GM12878 (cell line): ENCODE measurements around the gene RAPSN. TPM values are rescaled to one million over a fixed set of nuclear protein-coding genes. Genes with fewer than 3 reads are reported as not detected.

Experiments
- ATAC-seq: fragments of 200-7000 bp; cut with Tn5 transposase; 3 replicates; pipeline ENCODE4 v1.9.1; 2020; ENCODE audit warnings: mild to moderate bottlenecking, moderate library complexity
- BruUV-seq: library from RNA; stranded (reverse); fragments of 400-500 nt; replicated peaks from 2 replicates; lab custom pipeline; 2021; lab: Mats Ljungman, UMichigan
- CTCF ChIA-PET: fragments of 300-600 bp; sonication (Branson Sonifier 250); formaldehyde crosslinking; extraction: SDS; loops from one replicate; lab custom pipeline; 2021; ENCODE audit warnings: inconsistent platforms; lab: Yijun Ruan, JAX
- POLR2A ChIA-PET: fragments of 350-600 bp; formaldehyde crosslinking; extraction: SDS; loops from one replicate; lab custom pipeline; 2021; ENCODE audit warnings: inconsistent platforms; lab: Charles Lee
- RAD21 ChIA-PET: fragments of 300-600 bp; sonication (Branson Sonifier 250); formaldehyde crosslinking; loops from one replicate; lab custom pipeline; 2023; ENCODE audit warnings: antibody characterized with exemption; ENCODE audit not compliant: unreplicated experiment; lab: Charles Lee
- SMC1A ChIA-PET: fragments of 300-600 bp; sonication (Branson Sonifier 250); formaldehyde crosslinking; loops from one replicate; lab custom pipeline; 2023; ENCODE audit not compliant: unreplicated experiment, uncharacterized antibody; lab: Charles Lee
- DNase-seq: peaks from one replicate; pipeline ENCODE4 v3.0.0-alpha.2; 2011; ENCODE audit warnings: low read depth, low spot score
- FAIRE-seq: peaks from 3 replicates; lab custom pipeline; 2011; peaks lifted over from hg19 to GRCh38; lab: Jason Lieb, UNC
- H2AFZ ChIP-seq: 2 replicates; pipeline ENCODE4 v1.6.0; 2011; ENCODE audit warnings: low read depth, low read length, control low read depth; ENCODE audit not compliant: control insufficient read depth
- H3K27ac ChIP-seq: 2 replicates; pipeline ENCODE4 v1.5.1; 2011; ENCODE audit warnings: control low read depth; ENCODE audit not compliant: control insufficient read depth, insufficient read depth
- H3K27me3 ChIP-seq, 2 experiments: replicated peaks in 1 of 2; 2 replicates each; pipeline versions ENCODE4 v1.6.0 to v1.6.1; 2011; ENCODE audit warnings: low read length in 1 of 2; ENCODE audit not compliant: control insufficient read depth in 2 of 2, insufficient read depth in 2 of 2
- H3K36me3 ChIP-seq, 2 experiments: 2 replicates each; pipeline ENCODE4 v1.5.1; 2011; ENCODE audit warnings: low read length in 1 of 2; ENCODE audit not compliant: control insufficient read depth in 2 of 2, insufficient read depth in 2 of 2
- H3K4me1 ChIP-seq: 2 replicates; pipeline ENCODE4 v1.6.1; 2011; ENCODE audit warnings: mild to moderate bottlenecking, low read length, moderate library complexity, mixed read lengths; ENCODE audit not compliant: control insufficient read depth, insufficient read depth
- H3K4me2 ChIP-seq: 2 replicates; pipeline ENCODE4 v1.6.0; 2011; ENCODE audit warnings: control low read depth; ENCODE audit not compliant: control insufficient read depth, insufficient read depth
- H3K4me3 ChIP-seq: fragments of 200-600 bp; sonication (generic); 2 replicates; pipeline ENCODE4 v1.5.1; 2016
- H3K79me2 ChIP-seq: 2 replicates; pipeline ENCODE4 v1.6.0; 2011; ENCODE audit warnings: low read length; ENCODE audit not compliant: control insufficient read depth, insufficient read depth
- H3K9ac ChIP-seq: 2 replicates; pipeline ENCODE4 v1.8.0; 2011; ENCODE audit warnings: low read length, control low read depth, mixed read lengths; ENCODE audit not compliant: control insufficient read depth, insufficient read depth
- H3K9me3 ChIP-seq: replicated peaks from 3 replicates; pipeline ENCODE4 v1.5.1; 2011; ENCODE audit warnings: mild to moderate bottlenecking, low read length; ENCODE audit not compliant: control insufficient read depth, insufficient read depth
- H4K20me1 ChIP-seq: 2 replicates; pipeline ENCODE4 v1.6.0; 2011; ENCODE audit not compliant: control insufficient read depth, insufficient read depth
- BACH1 ChIP-seq: fragments of 450-650 bp; IDR thresholded peaks from 2 replicates; pipeline ENCODE4 v1.6.1; 2017; ENCODE audit warnings: mild to moderate bottlenecking, borderline replicate concordance
- BHLHE40 ChIP-seq, 2 experiments: fragments of 450-650 bp in 1 of 2; IDR thresholded peaks; 2 replicates each; pipeline ENCODE4 v1.6.1; 2011 to 2017; ENCODE audit warnings: low read depth in 2 of 2, borderline replicate concordance in 1 of 2, improper control_type of control experiment in 1 of 2, low read length in 1 of 2, mild to moderate bottlenecking in 1 of 2
- CEBPB ChIP-seq, 2 experiments: fragments of 150-350 bp in 1 of 2; IDR thresholded peaks; 2 replicates each; pipeline ENCODE4 v1.6.1; 2012 to 2014; ENCODE audit warnings: low read depth in 2 of 2, low read length in 2 of 2, borderline replicate concordance in 1 of 2, inconsistent platforms in 1 of 2
- FOXK2 ChIP-seq: fragments of 450-650 bp; IDR thresholded peaks from 2 replicates; pipeline ENCODE4 v1.6.1; 2017; ENCODE audit warnings: mild to moderate bottlenecking, moderate library complexity
- HDAC2 ChIP-seq: fragments of 200-600 bp; sonication (generic); IDR thresholded peaks from 2 replicates; pipeline ENCODE4 v1.6.1; 2017
- IKZF2 ChIP-seq, 2 experiments: fragments of 450-650 bp; IDR thresholded peaks; 2 replicates each; pipeline ENCODE4 v1.6.1; 2017; ENCODE audit warnings: mild to moderate bottlenecking in 2 of 2, moderate library complexity in 2 of 2
- JUND ChIP-seq: IDR thresholded peaks from 2 replicates; pipeline ENCODE4 v1.6.1; 2012; ENCODE audit warnings: low read depth, mild to moderate bottlenecking, low read length, improper control_type of control experiment, moderate library complexity
- MEF2A ChIP-seq: IDR thresholded peaks from 2 replicates; pipeline ENCODE4 v1.6.1; 2011; ENCODE audit warnings: low read depth, mild to moderate bottlenecking, low read length, moderate library complexity; ENCODE audit not compliant: insufficient read depth
- RCOR1 ChIP-seq: conservative IDR thresholded peaks from 2 replicates; pipeline ENCODE4 v1.6.1; 2012; ENCODE audit warnings: low read depth, low read length, improper control_type of control experiment
- SIN3A ChIP-seq: IDR thresholded peaks from 2 replicates; pipeline ENCODE4 v1.6.1; 2012; ENCODE audit warnings: low read depth, low read length, improper control_type of control experiment
- SPI1 ChIP-seq: IDR thresholded peaks from 2 replicates; pipeline ENCODE4 v1.6.1; 2011; ENCODE audit warnings: low read depth, mild to moderate bottlenecking, low read length, moderate library complexity, borderline replicate concordance; ENCODE audit not compliant: insufficient read depth
- STAT1 ChIP-seq: fragments of 450-650 bp; conservative IDR thresholded peaks from 2 replicates; pipeline ENCODE4 v1.6.1; 2014; ENCODE audit warnings: antibody characterized with exemption, mild to moderate bottlenecking
- SUPT20H ChIP-seq: IDR thresholded peaks from 2 replicates; pipeline ENCODE4 v1.6.1; 2011; ENCODE audit warnings: low read depth, mild to moderate bottlenecking, low read length, moderate library complexity, borderline replicate concordance; ENCODE audit not compliant: control insufficient read depth
- USF2 ChIP-seq: IDR thresholded peaks from 2 replicates; pipeline ENCODE4 v1.6.1; 2011; ENCODE audit warnings: low read depth, low read length, improper control_type of control experiment, borderline replicate concordance
- YY1 ChIP-seq: IDR thresholded peaks from 2 replicates; pipeline ENCODE4 v1.6.1; 2011; ENCODE audit warnings: low read depth, mild to moderate bottlenecking, low read length
- ZSCAN29 ChIP-seq: fragments of 450-650 bp; IDR thresholded peaks from 2 replicates; pipeline ENCODE4 v1.6.1; 2017; ENCODE audit warnings: mild to moderate bottlenecking, moderate library complexity
- ZZZ3 ChIP-seq: IDR thresholded peaks from 2 replicates; pipeline ENCODE4 v1.6.1; 2011; ENCODE audit warnings: low read depth; ENCODE audit not compliant: control insufficient read depth, insufficient read length
- WGBS: methylation state at CpG from one replicate; pipeline ENCODE4 v1.1.6; 2016; ENCODE audit warnings: low lambda C conversion rate; ENCODE audit not compliant: insufficient replicate concordance, insufficient coverage; ENCODE audit errors: missing lambda C conversion rate; 5-methylcytosine and 5-hydroxymethylcytosine counted together
- in situ Hi-C: fragments of 300-500 bp; cut with MboI; formaldehyde crosslinking; loops from 9 replicates; pipeline ENCODE4 v1.14.3; 2018; ENCODE audit warnings: mixed read lengths
- intact Hi-C: fragments of 100-400 bp; cut with micrococcal nuclease; formaldehyde crosslinking; loops from one replicate; pipeline ENCODE4 v1.14.2; 2022; ENCODE audit not compliant: unreplicated experiment
- polyA plus RNA-seq, 11 experiments: library from polyadenylated mRNA; depleted of rRNA in 4 of 11; unstranded in 6 of 11; stranded (reverse) in 5 of 11; fragments of >200 nt; fragmentation: Nextera tagmentation in 4 of 11; fragmentation: Illumina TruSeq in 1 of 11; extraction: Ambion mirVana in 4 of 11; extraction: Trizol in 1 of 11; gene quantifications; 1 replicate in 1 of 11; 2 replicates in 10 of 11; pipeline versions ENCODE4 v1.2.1 to v1.2.3, GENCODE V29; 2011 to 2016; ENCODE audit warnings: inconsistent platforms in 2 of 11, missing spikeins in 2 of 11, low read depth in 1 of 11
- total RNA-seq, 4 experiments: library from RNA; depleted of rRNA in 3 of 4; stranded (reverse); fragments of >200 nt in 3 of 4; fragmentation: Illumina TruSeq in 1 of 4; extraction: Trizol in 1 of 4; gene quantifications; 2 replicates each; pipeline versions ENCODE4 v1.2.1 to v1.2.3, GENCODE V29; 2013 to 2021
- TF ChIP-seq, protein P1 (sequence below): fragments of 450-650 bp; IDR thresholded peaks from 2 replicates; pipeline ENCODE4 v1.6.1; 2014; ENCODE audit warnings: mild to moderate bottlenecking

RAPSN gene
- total and polyA plus RNA-seq, 10 of the 15 experiments (the other 5 are each of a cell fraction or from before 2014, with no cell fraction given) = 0.08 to 0.23 (median 0.14) TPM; not detected in 6

DNA sequence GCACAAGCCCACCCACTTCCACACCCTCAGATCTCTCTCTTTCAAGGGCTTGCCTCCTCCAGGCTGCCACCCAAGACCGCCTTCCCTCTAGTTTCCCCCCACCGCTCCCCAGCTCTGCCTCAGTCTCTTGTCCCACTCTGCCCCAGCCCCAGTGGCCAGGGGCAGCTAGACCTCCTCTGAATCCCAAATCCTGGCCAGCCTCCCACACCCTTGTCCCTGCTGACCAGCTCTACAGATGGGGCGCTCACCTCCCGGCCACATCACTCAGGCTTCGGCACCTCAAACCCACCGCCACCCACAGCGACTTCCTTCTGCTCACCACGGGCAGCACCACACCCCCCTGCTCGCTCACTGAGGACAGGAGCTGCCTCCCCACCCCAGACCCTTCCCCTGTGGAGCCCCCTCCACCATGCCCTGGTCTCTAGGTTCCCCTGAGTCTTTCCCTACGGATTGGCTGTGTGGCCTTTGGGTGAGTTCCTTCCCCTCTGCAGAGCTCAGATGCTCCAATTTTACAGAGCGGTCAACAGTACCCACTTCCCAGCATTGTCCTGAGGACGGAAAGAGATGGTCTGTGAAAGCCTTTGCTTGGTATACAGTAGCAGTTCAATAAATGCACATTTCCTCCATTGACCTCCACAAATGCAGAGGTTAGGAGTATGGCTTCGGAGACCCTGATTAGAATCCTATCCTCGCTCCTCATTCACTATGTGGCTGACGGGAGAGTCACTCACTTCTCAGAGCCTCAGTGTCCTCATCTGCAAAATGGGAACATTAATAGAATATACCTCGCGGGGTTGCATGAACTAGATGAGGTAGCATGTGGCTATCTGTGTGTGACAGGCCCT lies 59.1 kb downstream of the RAPSN start (continued):
- TF ChIP-seq IKZF2 (IDR thresholded peaks at IDR 0.05) (no peak), CEBPB (IDR thresholded peaks at IDR 0.05; ENCODE audit: borderline replicate concordance in 1 of 2, low read depth in 2 of 2, low read length in 2 of 2) (no peak), BHLHE40 (IDR thresholded peaks at IDR 0.05; ENCODE audit: borderline replicate concordance in 1 of 2, low read depth in 2 of 2, low read length in 1 of 2) (no peak), SPI1 (no peak)
- TF ChIP-seq, protein P1, sequence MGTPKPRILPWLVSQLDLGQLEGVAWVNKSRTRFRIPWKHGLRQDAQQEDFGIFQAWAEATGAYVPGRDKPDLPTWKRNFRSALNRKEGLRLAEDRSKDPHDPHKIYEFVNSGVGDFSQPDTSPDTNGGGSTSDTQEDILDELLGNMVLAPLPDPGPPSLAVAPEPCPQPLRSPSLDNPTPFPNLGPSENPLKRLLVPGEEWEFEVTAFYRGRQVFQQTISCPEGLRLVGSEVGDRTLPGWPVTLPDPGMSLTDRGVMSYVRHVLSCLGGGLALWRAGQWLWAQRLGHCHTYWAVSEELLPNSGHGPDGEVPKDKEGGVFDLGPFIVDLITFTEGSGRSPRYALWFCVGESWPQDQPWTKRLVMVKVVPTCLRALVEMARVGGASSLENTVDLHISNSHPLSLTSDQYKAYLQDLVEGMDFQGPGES = no peak

DNA sequence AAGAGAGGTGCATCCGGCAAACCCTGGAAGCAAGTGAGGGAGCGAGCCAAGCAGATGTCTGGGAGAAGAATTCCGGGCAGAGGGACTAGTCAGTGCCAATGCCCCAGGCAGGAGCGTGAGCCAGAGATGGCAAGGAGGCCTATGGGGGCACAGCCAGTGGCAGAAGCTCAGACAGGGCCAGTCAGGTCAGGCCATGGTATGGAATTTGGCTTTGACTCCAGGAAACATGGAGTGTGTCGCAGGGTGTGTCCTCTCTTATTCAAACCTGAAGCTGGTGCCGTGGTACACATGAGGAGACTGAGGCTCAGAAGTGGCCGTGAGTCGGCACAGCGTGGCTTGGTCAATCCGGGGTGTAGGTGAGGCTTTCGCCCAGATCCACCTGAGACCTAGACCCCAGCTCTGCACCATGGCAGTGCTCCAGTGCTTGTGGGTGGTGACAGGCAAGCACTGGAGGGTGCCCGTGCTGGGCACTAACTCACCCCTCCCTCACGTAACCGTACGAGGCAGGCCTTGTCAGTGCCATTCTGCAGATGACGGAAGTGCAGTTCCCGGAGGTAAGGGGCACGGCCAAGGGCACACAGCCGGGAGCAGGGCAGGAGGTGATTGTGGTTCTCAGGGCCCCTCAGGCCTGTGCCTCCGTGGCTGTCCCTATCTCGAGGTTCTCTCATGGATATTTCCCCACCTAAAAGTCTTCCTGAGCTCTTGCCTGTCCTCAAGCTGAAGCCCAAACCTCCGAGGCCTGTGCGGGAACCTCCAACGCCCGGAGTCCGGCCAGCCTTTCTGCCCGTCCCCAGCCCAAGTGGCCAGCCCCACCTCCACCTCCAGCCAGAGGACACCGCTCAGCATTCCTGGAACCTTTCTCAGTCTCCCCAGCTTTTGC lies 60.0 kb downstream of the RAPSN start:
- Histone ChIP-seq H3K4me3 (no peak overlapping the region), H3K27me3 (no peaks in the 10 kb centered on the region), H4K20me1 (no peaks in the 10 kb centered on the region), H3K4me2 (no peak overlapping the region), H2AFZ (no peak overlapping the region), H3K9ac (no peak overlapping the region), H3K27ac (no peak overlapping the region), H3K36me3 (no peaks in the 10 kb centered on the region; a peak in 1 of 4 replicates), H3K4me1 (peaks cover 24% of the 10 kb centered on the region), H3K79me2 (no peaks in the 10 kb centered on the region), H3K9me3 (no peaks in the 10 kb centered on the region)
- FAIRE-seq (no peak), ATAC-seq (no peak), DNase-seq (no peak)
- BruUV-seq = no TSS peak
- intact Hi-C loops = no loop called here
- SMC1A ChIA-PET = interaction anchor here (1.0 to 5.0 kb wide), 5 partner anchors 10 to 24 kb away, joined by 3 to 36 read pairs (median 4); partner anchors contain the start of gene SPI1
- in situ Hi-C loops = no loop called here
- RAD21 ChIA-PET = interaction anchor here (3.7 kb wide), 1 partner anchor 10 kb away, joined by 15 read pairs; the partner anchor contains the start of gene SPI1
- POLR2A ChIA-PET = interaction anchor here (1.7 to 8.5 kb wide), 3 partner anchors 9 to 15 kb away, joined by 4 to 94 read pairs (median 42); partner anchors contain the start of gene SPI1
- 77% methylated on average over 28 of the region's 28 CpGs for WGBS
- CTCF ChIA-PET = interaction anchor here (0.6 to 5.0 kb wide), 6 partner anchors 10 to 37 kb away, joined by 3 to 16 read pairs (median 10); partner anchors contain the start of genes MYBPC3 and SPI1
- TF ChIP-seq FOXK2 (no peak), STAT1 (no peak), SIN3A (no peak), HDAC2 (no peak), MEF2A (no peak), RCOR1 (no peak), USF2 (no peak), YY1 (no peak), ZZZ3 (no peak), JUND (no peak), ZSCAN29 (no peak), SUPT20H (no peak), BACH1 (no peak), CEBPB (IDR thresholded peaks at IDR 0.05; ENCODE audit: borderline replicate concordance in 1 of 2, low read depth in 2 of 2, low read length in 2 of 2) (no peak)
